ENCODE results near the gene ADCK1.
"Not testable (repeated sequence)": the region's sequence is repeated elsewhere in the genome, so short reads cannot be mapped to it uniquely, and the experiment has no call there.

The ADCK1 gene

DNA sequence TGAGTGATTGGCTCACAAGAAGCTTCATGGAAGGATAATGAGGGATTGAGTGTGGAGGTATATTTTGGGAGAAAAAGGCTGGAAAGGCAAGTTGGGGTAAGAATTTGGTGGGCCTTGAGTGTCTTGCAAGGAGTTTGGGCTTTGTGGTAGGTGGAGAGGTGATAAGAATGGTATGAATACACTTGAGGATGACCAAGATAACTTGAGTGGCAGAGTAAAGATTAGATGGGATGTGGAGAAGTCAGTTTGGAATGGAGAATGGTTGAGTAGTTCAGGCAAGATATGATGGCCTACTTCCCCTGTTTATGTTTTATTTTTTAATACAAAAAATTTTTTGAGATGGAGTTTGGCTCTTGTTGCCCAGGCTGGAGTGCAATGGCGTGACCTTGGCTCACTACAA is 9.1 kb downstream of the ADCK1 start:
- DNase-seq = no peak

DNA sequence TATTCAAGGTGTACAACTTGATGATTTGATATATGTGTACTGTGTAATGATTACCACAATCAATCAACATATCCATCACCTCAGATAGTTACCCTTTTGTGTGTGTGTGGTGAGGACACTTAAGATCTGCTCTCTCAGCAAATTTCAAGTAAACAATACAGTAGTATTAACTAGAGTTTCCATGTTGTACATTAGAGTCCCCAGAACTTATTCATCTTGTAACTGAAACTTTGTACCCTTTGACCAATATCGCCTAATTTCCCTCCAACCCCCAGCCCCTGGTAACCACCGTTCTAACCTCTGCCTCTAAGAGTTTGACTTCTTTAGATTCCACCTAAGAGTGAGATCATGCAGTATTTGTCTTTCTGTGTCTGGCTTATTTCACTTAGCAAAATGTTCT is 12.1 kb downstream of the ADCK1 start:
- DNase-seq = no peak

DNA sequence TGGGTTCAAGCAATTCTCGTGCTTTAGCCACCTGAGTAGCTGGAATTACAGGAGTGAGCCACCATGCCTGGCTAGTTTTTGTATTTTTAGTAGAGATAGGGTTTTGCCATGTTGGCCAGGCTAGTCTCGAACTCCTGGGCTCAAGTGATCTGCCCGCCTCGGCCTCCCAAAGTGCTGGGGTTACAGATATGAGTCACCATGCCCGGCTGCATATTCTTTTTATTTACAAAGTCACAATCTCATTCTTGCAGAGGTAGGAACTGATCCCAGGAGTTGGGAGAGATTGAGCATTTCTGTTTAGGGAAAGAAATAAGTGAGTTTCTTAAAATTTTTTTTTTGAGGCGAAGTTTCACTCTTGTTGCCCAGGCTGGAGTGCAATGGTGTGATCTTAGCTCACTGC is 12.8 kb downstream of the ADCK1 start:
- not testable (repeated sequence) for DNase-seq

DNA sequence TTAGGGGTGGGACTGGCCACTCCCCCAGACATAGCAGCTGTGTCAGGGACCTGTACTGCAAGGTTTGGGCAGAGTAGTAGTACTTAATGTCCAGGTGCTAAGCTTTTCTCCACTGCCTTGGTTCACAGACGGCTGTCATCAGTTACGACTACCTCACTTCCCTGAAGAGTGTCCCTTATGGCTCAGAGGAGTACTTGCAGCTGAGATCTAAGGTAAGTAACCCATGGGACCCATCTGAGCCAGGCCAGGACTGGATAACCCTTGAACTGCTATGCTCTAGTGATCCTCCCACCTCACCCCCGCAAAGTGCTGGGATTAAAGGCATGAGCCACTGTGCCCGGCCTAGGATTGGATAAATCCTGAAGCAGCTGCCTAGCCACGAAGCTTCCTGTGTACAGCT is 22.4 kb downstream of the ADCK1 start:
- no peak for DNase-seq

DNA sequence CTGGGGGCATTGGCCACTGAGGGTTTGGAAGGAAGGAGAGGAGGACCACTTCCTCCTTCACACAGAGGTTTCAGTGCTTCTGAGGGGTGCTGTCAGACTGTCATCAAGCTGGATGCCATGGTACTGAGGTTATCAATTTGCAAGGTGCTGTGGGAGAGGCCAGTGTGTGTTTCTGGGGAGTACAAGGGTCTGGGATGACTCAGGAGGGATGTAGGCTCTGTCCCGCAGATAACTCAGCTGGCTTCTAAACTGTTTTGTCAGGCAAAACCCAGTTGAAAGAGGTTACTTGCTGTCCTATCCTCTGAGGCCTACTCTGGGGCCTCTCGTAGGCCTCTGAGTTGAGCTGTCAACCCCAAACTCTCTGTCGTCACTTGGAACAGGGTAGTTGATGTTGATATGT is 22.8 kb downstream of the ADCK1 start:
- DNase-seq = no peak

DNA sequence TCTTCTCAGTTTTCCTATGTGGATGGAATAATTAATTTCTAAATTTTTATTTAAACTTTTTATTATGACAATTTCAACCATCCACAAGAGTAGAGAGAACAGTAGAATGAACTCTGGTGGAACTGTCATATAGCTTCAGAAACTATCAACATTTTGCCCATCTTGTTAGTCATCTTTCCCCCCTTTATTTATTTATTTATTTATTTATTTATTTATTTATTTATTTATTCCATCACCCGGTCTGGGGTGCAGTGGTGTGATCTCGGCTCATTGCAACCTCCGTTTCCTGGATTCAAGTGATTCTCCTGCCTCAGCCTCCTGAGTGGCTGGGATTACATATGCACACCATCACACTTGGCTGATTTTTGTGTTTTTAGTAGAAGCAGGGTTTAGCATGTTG is 23.5 kb downstream of the ADCK1 start:
- no peak for DNase-seq

DNA sequence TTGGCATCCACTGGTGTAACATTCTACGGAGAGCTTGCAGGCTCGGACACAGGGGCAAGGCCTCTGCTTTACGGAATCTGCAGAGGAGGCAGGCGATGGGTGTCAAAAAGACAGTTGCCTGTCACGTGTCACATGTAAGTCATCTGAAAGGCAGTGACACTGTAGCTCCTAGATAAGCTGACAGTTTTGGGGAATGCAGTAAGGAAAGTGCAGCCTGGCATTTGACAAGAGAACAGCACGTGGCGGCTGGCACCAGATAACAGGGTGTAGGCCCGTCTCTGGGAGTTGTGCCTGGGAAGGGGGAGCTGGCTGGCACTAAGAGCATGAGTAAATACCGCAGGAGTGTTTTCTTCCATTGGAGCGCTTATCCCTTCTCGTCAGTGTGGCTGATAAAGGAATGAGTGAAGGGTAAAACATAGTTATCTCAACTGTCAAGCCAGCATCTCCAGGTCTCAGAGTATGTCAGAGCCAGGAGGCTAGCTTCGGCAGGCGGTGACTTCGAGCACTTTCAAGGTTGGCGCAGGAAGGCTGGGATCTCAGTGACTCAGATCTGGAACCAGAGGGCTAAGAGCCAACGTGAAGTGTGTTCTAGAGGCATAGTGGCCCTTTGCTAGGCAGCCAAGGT is 26.1 kb downstream of the ADCK1 start:
- DNase-seq = no peak

DNA sequence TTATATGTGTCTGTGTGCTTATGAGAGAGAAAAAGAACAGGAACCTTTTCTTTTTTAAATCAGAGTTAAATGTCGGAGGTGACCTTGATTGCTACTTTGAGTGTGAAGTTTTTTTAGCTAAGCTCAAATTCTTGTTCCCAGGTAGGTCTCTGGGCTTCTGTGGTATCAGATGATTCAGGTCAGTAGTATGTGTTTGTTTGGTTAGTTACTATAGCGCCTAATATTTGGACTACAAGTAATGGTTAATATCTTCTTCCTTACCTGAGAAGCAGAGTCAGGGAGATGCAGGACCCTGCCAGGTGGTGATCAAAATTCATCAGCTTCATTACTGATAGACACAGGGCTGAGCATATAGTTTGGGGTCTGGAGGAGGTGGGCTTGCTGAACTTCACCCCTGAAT is 30.8 kb downstream of the ADCK1 start:
- no peak for DNase-seq

DNA sequence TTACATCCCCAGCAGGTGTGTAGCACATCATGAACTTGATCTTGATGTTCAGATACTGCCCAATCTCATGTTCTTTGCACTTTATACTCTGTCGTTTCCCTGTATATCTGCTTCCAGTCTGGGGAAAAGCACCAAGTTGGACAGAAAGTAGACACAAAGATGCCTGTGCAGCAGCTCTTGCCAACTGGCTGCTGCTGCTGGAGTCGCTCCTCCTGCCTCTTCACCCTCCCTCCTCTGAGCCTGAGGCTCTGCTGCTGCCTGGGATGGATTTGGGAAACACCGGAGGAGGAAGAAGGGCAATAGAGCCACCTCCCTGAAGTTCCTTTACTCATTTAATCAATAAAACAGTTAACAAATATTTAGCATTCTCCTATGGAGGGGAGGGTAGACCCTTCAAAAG is 32.4 kb downstream of the ADCK1 start:
- no peak for DNase-seq

DNA sequence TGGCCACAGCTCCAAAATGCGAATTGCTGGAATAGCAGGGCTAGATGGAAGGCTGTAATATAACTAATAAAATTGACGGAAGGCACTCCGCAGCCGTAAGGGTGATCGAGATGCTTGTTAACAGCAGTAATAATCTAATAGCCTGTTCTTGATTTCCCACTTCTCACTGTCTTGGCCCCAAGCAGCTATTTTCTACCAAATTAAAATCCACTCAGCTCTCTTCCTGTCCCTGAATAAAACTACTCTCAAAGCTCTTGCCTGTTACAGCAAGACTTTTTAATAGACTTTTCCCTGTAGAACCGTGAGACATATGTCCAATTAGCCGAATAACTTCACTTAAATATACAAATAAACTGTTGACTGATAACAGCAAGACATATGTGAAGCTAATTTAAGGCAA is 38.0 kb downstream of the ADCK1 start:
- no peak for DNase-seq

DNA sequence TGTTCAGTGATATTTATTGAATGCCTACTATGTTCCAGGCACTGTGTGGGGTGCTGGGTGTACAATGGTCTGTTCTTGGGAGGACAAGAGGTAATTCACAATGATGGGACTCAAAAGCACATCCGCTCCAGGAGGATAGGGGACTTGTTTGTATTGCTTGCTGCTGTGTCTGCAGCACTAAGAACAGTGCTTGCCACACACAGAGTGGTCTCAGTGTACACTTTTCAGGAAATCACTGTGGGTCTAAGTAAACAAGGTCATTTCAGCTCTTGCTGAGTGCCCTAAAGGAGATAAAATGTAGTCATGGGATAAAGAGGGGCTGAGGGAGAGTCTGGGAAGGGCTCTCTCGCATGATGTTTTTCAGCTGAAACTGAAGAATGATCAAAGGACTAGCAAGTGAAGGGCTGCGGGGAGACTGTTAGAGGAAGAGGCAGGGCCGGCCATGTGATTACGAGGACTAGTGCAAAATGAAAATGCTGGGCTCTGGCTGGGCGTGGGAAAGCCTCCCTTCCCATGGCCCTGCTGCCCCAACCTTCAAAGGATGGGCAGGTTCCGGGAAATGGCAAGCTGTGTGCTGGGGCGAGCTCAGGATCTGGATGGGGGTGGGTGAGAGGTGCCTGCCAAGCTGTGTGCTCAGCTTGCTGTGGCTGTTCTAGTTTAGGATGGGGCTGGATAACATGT is 39.1 kb downstream of the ADCK1 start:
- DNase-seq = no peak

DNA sequence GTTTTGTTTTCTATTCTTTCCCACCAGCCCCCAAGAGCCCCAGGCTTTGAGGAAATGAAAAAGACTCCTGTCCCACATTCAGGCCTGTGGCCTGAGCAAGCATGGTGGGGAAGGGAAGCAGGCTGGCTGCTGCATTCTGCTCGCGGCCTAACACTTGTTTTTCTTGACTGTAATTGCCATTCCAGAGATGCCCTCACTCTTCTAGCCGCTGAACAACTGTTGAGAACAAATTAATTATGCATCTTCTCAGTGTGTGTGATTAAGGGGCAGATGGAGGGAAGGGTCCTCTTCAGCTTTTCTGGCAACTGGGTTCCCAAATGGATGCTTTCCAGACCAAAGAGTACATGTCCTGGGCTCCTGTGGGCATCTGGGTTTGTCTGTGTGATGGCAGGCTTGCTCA is 43.3 kb downstream of the ADCK1 start:
- no peak for DNase-seq

DNA sequence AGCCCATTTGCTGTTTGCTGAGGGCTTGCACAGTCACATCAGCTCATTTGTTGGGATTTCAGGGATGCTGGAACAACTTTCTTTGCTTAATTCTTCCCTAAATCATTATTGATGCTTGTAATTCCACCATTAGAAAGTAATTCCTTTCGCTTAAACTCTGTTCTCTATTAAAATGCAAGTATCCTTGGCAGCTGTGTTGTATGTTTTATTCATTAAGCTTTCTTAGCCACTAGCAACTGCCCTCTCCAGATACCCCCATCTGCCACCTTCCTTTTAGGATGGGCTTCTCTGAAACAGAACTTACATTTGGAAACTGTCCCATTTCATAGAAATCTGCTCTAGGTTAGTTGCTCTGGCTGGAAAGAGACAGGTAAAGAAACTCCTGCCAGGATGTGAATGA is 43.7 kb downstream of the ADCK1 start:
- no peak for DNase-seq

DNA sequence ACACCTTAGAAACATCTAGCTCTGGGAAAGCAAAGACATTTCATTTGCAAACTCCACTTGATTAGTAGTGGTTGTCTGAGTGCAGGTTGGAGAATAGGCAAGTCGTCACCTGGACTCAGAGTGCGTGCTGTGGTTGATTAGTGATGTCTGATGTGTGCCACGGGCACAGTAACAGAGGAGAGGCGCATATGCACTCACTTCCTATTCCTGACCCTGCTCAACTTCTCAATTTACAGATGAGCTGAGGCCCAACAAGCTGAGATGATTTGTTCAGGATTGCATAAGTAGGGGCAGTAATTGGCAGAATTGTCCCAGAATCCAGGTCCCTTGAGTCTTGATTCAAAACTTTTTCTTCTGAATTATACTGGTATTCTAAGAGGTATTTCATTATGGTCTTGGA is 44.9 kb downstream of the ADCK1 start:
- DNase-seq = no peak

DNA sequence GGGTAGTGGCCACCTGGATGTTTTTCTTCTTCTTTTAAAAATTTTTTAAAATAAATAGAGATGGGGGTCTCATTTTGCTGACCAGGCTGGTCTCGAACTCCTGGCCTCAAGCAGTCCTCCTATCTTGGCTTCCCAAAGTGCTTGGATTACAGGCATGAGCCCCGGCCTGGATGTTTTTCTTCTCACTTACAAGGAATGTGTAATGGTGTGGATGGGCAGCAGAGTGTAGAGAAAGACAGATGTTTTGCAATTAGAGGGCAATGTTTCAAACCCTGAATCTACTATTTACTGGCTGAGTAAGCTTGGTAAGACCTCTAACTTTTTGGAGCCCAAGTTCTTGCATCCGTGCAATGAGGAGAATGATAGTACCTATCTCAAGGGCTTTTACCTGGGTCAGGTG is 48.1 kb downstream of the ADCK1 start:
- no peak for DNase-seq

DNA sequence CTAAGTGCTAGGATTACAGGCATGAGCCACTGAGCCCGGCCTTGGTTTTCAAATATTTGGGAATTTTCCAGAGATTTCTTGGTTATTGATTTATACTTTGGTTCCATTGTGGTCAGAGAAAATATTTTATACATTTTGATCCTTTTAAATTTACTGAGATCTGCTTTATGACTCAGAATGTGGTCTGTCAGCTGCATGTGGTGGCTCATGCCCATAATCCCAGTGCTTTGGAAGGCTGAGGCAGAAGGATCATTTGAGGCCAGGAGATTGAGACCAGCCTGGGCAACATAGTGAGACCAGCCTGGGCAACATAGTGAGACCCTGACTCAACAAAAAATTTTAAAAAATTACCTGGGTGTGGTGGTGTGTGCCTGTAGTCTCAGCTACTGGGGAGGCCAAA is 49.8 kb downstream of the ADCK1 start:
- no peak for DNase-seq

DNA sequence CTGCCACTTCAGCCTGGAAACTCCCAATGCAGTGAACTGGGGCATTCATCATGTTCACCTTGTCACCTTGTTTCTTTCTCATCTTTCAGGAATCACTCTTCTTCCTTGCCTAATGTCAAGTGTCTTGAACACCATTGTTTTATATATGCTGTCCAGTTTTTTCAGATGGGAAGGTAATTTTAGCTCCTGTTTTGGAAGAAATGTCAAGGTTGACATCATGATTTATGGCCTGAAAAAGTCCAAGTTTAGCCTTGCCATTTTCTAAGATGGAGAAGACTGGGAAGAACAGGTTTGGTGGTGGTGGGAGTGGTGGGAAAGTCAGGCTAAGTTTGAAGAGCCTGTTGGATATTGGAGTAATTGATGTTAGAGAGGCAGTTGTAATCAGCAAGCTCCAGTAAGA is 54.0 kb downstream of the ADCK1 start:
- DNase-seq = no peak

DNA sequence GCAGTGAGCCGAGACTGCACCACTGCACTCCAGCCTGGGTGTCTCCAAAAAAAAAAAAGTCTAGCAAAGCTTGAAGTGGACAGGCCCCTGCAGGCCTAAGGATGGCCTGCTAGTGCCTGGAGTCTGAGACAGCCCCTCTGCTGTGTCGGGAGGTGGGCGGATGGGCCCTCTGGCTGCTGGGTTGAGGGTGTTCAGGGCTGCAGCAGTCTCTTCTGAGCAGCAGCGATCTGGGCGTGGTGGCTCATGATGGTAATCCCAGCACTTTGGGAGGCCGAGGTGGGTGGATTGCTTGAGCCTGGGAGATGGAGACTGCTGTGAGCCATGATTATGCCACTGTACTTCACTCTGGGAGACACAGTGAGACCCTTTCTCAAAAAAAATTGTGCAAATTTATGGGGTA is 57.0 kb downstream of the ADCK1 start:
- no peak for DNase-seq

DNA sequence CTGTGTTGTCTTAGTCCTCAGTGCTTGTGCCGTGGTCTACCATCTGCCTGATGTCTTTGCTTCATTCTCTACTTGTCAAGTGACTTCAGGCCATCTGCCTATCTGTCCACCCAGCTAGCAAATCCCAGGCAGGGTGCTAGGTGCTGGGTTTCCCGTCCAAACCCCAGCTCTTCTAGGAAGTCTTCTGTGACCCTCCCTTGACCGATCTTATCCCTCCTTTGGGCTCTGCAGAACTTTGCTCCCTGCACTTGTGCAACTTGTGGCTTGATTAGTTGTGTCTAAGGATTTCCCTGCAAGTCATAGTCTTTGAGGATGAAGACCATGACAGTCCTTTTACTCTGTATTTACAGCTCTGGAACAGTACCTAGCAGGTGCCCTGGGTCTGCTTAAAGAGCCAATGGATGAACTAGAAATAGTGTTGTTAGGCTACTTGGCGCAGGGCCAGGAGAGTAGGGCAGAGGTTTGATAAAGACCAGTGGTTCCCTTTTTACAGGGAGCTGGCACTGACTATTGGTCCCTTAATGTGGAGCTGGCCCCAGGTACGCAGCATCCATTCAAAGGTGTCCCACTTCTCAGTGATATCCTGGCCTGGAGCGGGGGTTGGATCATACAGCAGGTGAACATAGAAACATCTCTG is 60.1 kb downstream of the ADCK1 start:
- DNase-seq = no peak

DNA sequence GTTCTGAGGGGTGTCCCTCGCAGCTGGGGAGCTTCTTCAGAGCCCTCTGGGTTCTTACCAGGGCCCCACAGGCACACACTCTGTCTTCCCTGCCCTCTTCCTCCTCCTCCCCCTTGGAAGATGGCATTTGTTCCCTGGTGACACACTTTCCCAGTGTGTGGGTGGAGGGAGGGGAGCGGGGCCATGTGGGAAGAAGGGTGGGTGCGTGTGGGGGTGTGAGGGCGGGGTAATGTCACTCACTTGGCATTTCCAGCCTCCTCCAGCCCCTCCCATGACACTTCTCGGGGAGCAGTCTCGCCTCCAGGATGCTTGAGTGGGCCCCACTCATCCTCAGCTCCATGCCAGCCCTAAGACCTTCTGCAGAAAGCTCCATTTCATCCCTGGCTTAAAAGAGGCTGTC is 61.3 kb downstream of the ADCK1 start:
- no peak for DNase-seq

DNA sequence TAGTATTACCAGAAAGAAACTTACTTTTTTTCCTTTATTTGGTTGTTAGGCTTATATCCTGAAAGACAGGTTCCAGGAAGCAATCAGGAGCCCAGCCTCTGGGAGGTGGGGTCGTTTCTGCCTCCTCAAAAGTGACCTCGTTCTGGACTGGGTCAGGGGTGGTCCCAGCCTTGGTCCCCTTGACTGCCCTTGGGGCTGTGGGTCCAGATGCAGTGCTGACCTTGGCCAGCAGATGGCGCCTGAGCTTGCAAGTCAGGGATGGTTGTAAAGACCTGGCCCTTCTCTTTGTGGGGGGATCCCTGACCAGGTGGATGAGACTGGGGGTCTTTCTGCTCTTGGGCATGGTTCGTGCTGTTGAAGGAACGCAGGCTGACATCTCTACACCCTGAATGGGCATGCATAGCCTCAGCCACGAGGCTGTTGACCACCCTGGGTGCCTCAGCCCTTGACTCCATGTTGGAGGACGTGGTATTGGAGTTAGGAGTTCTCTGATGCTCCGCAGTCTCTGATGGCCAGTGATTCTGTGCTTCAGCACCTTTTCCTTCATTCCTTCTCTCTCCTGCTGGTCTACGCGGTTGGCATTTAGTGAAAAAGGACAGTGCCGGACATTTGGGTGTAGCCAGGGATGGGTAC is 62.4 kb downstream of the ADCK1 start:
- peak; percentile 66 for DNase-seq

DNA sequence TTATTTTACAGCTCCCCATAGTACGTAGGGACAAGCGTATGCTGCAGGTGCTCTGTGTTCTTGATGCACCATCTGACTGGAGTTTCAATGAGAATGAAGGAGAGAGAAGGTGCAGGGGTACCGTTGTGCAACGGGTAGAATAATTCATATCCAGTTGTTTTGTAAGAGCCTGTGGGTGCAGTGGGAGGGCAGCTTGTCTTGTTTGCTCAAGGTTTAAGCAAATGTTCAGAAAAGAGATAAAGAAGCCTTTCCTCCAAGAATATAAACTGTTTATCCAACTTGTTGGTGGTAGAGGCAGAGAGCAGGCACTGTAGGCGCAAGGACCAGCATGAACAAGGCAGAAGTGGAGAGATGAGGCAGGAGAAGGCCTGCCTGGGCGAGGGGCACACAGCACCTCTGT is 64.2 kb downstream of the ADCK1 start:
- no peak for DNase-seq

DNA sequence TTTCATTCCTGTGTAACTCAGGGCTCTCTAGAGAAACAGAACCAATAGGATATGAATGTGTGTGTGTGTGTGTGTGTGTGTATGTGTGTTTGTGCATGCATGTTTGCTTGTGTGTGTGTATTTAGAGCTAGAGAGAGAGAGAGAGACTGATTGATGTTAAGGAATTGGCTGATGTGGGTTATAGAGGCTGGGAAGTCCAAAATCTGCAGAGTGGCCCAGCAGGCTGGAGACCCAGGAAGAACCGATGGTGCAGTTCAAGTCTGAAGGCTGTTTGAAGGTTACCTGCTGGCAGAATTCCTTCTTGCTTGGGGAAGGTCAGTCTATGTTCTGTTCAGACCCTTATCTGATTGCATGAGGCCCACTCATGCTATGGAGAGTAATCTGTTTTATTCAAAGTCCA is 64.7 kb downstream of the ADCK1 start:
- no peak for DNase-seq

DNA sequence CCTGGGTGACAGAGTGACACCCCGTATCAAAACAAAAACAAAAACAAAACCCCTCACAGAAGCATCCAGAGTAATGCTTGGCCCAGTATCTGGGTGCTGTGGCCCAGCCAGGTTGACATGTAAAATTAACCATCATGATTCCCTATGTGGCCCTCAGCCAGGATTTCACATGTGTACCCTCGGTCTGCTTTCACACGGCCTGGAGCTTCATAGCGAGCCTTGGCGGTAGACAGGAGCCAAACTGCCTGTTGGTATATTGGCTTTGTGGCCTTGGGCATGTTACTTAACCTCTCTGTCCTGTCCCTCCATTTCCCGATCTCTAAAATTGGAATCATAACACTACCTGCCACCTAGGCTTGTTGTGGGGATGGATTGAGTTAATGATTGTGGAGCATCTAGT is 65.5 kb downstream of the ADCK1 start:
- no peak for DNase-seq
